CD4-positive, alpha-beta T cell treated with Interleukin-21 for 1 hour (primary cell): ENCODE results near the gene DKKL1.

Experiments
- DNase-seq: peaks from one replicate; pipeline ENCODE4 v3.0.0-alpha.2; 2020

The DKKL1 gene

DNA sequence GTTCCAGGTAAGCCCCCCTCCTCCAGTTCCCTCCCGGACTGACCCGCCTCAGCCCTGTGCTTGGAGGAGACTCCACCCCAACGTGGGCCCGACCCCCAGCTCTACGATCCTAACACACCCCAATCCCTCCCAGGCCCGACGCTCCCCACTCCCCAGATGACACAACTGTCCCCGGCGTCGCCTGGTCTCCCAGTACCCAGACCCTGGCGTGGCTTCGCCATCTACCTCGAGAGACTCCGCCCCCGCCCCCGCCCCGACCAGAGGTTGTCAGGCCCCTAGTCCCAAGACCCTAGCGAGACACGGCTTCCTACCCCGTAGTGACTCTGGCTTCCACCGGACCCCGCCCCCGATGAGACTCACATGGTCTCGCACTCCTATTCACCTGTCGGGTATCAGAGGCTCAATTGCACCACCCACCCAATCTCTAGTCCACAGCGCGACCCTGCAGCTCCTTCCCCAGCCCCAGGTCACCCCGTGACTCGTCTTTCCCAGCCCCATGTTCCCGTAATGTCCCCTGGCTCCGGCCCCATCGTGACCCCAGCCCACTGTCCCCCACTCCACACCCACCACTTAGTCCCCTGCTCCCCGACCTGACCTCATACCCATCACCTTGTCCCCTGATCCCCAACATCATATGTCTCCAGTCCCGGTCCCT lies 25.5 kb upstream of the DKKL1 start:
- DNase-seq, result no peak

DNA sequence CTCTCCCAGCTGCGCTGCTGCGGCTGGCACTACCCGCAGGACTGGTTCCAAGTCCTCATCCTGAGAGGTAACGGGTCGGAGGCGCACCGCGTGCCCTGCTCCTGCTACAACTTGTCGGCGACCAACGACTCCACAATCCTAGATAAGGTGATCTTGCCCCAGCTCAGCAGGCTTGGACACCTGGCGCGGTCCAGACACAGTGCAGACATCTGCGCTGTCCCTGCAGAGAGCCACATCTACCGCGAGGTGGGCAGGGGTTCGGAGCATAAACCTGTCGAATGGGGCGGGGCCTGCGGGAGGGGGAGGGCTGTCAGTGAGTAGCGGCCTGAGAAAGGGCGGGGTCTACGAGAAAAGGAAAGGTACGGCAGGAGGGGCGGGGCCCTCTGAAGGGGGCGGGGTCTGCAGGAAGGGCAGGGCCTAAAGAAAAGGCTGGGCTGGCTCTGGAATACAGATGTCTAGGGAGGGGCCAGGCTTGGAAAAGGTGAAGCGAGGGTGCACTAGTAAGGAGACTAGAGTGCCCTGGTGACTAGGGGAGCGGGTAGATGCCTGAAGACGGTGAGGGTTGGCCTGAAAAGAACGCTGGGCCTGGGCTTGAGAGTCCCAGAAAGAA lies 24.9 kb upstream of the DKKL1 start:
- DNase-seq, result peak; percentile 13

DNA sequence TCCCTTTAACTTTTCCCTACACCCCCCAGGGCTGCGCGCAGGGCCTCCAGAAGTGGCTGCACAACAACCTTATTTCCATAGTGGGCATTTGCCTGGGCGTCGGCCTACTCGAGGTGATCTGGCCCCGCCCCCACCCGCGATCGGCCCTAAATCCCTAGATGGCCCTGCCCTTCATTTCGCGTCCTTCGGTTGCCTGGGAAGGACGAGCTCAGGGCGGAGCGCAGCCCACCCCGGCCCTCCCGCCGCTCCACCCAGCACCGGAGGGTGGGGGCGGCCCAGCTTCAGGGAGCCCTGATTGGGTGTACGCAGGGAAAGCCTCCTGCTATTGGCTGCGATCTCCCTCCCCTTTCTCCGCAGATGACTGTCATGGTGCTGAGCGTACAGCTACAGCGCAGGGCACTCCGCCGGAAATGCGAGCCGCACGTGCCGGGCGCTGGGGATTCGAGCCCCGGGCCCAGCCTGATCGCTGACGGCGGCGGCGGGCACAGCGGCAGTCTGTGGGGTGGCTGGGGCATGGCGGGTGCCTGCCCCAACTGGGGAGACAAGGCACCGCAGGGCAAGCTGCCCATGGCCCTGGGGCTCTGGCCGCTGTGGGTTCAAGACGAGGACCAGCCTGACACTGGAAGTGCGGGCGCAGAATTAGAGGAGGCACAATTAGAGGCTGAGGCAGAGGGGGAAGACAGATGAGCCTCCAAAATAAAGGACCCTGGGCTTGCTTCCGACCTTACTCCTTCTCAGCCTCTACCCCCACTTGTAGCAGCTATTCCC lies 24.2 kb upstream of the DKKL1 start:
- DNase-seq, result no peak

DNA sequence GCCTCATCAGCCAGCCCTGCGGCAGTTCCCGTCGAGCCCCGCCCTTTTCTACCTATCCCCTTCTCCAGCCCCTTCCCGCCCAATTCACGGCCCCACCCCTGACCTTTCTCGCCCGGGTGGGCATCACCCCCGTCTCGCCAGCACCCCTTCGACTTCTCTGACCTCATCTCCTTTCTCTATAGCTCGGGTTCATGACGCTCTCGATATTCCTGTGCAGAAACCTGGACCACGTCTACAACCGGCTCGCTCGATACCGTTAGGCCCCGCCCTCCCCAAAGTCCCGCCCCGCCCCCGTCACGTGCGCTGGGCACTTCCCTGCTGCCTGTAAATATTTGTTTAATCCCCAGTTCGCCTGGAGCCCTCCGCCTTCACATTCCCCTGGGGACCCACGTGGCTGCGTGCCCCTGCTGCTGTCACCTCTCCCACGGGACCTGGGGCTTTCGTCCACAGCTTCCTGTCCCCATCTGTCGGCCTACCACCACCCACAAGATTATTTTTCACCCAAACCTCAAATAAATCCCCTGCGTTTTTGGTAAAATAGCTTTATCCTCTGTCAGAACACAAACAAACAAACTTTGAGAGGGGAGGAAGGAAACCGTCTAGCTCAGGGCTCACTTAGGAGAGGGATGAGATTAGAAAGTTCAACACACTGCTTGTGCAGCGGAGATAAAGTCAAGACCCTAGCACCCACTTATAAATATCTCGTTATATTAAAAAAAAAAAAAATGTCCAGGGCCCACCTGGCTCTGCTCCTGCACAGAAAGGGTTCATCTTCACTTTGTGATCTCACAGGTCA lies 23.4 kb upstream of the DKKL1 start:
- DNase-seq, result peak; percentile 27

DNA sequence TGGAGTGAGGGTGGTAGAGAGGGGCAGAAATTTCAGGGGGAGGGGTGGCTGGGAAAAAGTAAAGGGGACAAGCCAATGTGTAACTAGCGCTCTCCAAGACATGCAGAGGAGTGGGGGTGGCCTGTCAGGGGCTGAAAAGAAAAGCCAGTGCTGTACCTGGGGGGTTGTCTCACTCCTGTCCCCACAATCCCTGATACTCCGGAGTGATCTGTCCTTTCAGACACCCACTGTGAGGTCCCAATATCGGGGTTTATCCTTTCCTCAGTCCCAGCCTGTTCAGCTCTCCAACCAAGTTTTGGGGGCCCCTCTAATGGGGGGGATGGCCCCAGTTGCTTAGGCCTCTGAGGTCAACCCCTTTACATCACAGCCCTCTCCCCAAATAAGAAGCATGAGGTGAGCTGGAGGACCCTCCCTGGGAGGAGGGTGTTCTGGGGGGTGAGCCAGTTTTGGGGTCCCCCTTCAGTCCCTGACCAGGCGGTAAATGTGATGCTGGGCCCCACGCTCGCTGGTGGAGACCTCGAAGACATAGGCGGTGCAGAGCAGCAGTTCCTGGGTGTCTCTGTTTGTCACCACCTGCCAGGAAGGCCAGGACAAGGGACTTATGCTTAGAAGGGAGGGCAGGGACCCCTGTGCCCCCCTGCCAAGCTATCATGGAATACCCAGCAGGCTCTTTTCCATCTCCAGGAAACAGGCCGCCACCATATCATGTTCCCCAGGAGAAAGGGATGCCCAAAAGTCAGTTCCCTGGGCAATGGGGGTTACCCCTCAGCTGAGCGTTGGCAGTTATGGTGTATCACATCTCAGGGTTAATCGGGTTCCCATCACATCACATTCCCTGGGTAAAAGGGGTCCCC lies 22.6 kb upstream of the DKKL1 start:
- DNase-seq, result no peak

DNA sequence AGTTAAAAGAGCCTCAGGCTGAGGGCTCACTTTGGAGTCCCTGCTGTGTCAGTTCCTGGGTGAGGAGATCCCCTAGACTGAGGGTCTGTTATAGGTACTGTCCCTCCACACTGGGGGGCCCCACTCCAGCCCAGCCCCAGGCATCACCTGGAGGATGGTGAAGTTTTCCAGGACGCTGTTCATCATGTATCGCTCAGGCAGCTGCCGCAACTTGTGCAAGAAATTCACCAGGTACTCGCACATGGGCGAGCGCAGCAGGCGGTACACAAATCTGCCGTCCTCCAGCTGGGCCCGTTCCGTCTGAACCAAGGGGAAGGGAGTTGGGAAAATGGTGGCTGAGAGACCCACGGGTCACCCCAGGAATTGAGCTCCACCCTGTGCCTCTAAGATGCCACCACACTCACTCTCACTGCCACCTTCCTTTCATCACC lies 21.4 kb upstream of the DKKL1 start:
- DNase-seq, result no peak

DNA sequence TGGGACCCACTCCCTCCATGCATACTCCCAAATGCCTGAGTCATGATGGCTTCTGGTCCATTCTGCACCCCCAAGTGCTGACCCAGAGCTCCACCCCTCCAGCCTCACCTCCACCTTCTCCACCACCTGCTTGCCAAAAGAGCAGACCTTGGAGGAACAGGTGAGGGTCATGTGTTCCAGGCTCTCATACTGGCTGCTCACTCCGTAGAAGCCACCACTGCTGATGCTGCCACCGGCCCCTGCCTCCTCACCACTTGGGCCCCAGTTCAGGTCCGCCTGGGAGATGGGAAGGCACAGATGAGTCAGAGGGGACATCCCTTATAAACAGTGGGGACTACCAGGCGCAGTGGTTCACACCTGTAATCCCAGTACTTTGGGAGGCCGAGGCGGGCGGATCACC lies 20.6 kb upstream of the DKKL1 start:
- no peak for DNase-seq

DNA sequence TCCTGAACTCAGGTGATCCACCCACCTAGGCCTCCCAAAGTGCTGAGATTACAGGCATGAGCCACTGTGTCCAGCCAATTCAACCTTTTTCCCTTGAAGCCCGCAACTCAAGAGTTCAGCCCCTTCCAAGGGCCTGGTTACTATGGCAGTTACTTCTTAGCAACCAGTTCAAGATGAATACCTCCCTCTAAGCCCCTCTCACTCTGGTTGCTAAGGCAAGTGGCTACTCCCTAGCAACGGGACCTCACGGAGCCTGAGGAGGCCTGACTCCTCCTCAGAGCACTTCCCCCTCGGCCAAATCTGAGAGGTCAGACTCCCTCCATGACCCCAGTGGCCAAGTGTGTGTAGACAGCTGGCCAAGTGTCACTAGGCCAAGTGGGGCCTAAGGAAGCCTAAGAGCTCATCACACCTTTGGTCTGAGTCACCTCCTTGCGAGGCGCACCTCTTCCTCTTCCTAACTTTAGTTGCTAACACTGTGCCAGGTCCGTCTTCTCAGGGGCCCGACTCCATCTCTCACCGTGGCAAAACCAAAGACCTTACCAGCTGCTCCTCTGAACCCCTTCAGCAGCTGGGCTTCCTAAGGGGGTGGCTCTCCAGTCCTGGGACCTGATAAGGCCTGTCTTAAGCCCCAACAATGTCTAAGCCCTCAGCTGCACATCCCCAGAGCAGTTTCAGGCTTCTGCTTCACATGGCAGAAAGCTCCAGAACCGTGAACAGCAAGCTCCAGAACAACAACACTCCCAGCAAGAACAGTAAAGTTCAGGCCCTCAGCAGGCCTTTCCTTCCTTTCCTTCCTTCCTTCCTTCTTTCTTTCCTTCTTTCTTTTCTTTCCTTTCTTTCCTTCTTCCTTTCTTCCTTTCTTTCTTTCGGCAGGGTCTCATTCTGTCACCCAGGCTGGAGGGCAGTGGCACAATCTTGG lies 18.9 kb upstream of the DKKL1 start:
- no peak for DNase-seq

DNA sequence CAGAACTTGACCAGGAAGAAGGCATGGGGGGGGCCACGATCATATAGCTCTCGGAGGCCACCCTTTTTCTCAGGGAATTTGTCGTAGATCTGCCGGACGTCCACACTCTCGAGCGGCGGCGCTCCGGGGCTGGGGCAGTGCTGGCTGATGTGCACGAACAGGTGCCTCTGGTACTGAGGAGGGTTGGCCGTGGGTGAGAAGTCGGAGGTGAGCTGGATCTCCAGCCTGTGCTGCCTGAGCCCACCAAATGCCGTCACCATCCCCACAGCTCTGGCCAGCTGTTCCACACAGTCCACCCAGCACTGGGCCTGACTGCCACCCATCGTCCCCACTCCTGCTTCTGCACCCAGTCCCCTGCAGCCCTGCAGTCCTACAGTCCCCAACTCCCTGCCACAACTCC lies 16.5 kb upstream of the DKKL1 start:
- DNase-seq, result no peak

DNA sequence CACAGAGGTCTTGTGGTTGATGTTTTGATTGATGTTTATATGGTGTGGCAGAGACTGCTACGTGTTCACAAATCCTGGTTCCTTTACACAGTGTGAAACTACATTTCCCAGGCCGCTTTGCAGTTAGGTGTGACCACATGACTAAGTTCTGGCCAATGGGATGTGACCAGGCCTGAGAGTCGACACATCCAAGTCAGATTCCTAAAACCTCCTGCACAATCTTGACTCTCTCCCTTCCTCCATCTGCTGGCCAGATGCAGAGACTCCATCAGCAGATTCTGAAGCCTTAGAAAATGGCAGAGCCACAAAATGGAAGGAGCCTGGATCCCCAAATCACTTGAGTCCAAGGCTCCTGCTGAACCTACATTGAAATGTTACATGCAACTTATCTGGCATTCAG lies 15.8 kb upstream of the DKKL1 start:
- peak; percentile 29 for DNase-seq

DNA sequence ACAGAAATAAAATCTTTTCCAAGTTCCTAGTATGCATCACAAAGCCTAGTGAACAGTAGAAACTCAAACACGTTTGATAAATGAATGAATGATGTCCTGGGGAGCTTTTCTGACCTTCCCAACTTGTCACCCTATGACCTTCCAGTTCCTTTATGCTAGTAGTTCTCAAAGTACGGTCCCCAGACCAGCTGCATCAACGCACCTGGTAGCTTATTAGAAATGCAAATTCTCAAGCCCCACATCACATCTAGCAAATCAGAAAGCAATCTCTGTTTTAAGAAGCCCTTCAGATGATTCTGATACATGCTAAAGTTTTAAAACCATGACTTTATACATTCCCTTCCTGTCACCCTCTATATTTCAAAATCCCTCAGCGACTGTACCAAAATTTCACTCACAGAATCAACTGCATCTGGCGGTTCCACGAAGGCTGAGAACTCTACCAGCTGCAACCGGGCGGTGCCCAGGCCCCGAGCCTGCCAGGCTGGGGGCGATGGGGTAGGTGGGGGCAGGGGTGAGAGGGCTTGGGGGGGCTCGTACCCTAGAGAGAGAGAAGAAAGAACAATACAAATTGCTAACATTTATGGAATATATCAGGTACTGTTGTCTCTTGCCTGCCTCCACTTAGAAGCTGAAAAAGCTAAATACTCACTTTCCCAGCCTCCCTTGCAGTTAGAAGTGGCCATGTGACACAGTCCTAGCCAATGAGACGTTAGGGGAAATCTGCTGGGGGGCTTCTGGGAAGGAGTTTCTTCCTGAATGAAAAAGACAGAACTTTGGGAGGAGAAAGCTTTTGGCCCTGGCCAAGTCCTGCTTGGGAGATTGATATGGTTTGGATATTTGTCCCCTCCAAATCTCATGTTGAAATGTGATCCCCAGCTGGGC lies 15.1 kb upstream of the DKKL1 start:
- DNase-seq, result no peak

DNA sequence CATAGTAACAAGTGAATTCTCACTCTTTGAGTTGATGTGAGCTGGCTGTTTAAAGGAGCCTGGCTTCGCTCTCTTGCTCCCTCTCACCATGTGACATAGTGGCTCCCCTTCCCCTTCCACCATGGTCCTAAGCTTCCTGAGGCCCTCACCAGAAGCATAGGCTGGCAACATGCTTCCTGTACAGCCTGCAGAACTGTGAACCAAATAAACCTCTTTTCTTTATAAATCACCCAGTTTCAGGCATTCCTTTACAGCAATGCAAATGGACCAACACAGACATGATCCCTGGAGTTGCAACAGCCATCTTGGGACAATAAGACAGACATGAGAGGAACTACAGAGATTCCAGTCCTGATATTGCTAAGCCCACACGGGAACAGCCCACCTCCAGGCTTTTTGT lies 14.1 kb upstream of the DKKL1 start:
- DNase-seq, result no peak

DNA sequence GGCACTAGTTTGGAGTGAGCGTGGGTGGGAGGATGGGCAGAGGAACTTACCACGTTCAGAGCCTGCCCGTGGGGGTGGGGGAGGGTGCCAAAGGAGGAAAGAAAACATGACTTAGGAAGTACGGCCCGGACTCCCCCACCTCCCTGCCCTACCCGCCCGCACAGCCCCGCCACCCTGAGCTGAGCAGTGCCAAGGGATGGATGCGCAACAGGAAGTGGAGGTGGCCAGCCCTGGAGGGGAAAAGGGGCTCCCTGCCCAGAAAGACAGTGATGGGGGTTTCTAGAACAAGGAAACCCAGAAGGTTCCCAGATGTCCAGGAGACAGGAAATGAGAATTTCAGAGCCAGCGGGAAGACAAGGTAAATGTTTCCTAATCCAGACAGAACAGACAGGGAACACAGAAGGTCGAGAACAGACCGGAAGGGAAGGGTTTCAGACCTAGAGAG lies 7.7 kb upstream of the DKKL1 start:
- DNase-seq, result no peak

DNA sequence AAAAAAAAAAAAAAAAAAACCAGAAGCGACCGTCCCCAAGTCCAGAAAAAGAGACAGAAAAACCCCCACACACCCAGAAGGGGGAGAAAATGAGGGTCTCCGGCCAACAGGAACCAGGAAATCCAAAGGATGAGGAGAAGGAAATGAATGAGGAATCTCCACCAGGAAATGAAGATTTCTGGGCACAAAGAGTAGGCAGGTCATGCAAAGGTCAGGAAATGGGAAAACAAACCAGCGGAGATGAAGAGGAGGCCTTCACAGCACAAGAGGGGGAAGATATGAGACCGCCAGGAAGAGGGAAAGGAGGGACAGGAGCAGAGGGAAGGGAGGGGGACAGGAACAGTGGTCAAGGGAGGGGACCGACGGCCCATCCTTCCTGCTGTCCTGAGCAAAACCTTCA lies 7.3 kb upstream of the DKKL1 start:
- DNase-seq, result no peak

DNA sequence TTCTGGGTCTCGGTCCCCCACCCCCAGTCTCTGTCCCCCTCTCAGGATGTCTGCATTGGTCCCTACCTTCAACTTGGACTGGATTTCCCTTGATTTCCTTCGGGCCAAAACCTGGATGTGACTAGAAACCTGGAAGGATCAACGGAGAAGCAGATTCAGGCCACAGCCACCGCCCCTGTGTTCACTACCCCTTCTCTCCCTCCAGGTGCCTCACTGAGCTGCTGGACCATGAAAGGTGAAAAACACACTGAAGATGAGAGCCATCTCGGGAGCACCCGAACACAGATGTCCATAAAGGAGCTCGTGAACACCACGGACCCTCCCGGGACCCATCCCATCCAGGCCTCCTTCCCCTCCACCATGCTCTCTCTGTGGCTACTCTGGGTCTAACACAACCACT lies 6.5 kb upstream of the DKKL1 start:
- DNase-seq, result no peak

DNA sequence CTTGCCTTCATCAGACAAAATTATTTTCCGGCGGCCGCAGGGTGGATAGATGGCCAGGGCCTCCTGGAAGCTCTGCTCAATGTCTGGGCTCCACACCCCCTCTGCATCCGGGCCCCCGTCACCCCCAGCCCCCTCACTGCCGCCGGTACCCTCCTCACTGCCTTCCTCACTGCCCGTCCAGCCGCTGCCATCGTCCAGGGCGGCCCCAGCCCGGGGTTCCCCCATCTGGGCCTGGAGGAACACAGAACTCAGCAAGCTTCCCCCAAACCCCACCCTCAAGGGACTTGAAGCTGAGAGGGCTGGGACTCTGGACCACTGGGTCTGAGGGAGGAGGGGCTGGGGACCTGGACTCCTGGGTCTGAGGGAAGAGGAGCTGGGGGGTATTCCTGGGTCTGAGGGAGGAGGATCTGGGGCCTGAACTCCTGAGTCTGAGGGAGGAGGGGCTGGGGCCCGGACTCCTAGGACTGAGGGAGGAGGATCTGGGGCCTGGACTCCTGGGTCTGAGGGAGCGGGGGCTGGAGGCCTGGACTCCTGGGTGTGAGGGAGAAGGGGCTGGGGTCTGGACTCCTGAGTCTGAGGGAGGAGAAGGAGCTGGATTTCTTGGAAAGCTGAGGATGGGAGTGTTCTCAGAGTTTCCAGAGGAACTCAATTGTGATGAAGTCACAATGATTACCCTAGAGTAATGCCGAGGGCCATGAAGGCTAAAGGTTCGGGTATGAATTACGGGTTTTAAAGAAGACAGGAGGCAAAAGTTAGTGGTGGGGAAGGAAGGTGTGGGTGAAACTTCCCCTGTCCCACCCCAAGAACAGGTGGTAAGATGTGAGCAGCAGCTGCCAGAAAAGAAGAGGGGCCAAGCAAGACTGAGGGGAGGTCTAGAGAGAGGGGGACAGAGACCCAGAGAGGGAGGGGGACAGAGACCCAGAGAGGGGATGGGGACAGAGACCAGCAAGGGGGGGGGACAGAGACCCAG lies 3.5 kb upstream of the DKKL1 start:
- no peak for DNase-seq

DNA sequence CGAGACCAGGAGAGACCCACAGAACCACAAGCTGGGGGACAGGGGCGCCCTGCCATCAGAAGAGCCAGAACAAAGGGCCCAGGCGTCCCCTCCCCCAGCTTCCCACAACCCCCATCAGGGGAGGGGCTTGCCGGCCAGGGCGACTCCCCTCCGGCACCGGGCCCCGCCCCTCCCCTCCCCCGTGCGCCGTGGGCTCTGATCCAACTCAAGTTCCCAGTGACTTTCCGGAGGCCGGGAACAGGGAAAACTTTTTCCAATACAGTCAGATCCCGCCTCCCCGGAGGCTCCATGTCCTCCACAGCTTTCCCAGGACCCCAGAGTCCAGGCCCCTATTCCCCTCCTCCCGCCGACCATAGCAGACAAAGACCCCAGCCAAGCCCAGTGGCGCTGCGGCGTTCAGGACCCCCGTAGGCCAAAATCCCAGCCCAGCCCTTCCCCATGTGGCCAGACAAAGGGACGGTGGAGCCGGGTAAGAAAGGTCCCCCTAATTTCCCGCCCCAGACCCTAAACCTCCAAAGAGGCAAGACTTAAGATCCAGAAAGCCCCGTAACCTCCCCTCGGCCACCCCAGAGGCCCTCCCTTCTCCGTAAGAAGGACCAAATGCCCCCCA lies 2.1 kb upstream of the DKKL1 start:
- peak; percentile 15 for DNase-seq
